AG09309 (cell line): ENCODE data around the gene CTNND2.
"Not testable (repeated sequence)": the region's sequence is repeated elsewhere in the genome, so short reads cannot be mapped to it uniquely, and the experiment has no call there.

Experiments
- DNase-seq: peaks from one replicate; pipeline ENCODE4 v3.0.0-alpha.2; 2010; ENCODE audit warnings: low read depth
- H3K4me3 ChIP-seq: 2 replicates; pipeline ENCODE4 v1.5.1; 2011; ENCODE audit warnings: mild to moderate bottlenecking, low read depth, low read length, moderate library complexity; ENCODE audit not compliant: control insufficient read depth
- CTCF ChIP-seq: IDR thresholded peaks from 2 replicates; pipeline ENCODE4 v1.5.1; 2011; ENCODE audit warnings: mild to moderate bottlenecking, low read depth, low read length, inconsistent platforms; ENCODE audit not compliant: insufficient read depth, control insufficient read depth; ENCODE audit errors: missing control alignments

The CTNND2 gene

DNA sequence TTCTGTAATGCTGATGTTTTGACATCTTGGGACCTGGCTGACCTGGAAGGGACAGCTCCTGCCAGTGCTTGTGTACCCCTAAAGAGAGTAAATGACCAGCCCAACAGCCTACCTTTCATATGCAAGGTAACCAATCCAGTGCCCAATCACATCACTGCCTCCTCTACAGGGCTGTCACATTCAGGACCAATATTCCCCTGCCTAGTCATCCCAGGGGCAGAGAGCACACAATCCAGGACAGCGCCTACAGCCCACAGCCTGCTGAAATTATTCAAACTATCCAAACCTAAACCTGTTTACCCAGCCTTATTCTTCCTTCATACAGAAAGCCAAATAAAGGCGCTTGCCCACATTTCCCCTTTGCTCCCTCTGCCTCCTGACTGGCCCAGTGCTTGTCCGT, 284.1 kb downstream of the CTNND2 start:
- no peak overlapping the region for H3K4me3 ChIP-seq
- TF ChIP-seq CTCF: no peak
- no peak for DNase-seq

GRCh38 chr5:11619339-11620024, 284.8 kb downstream of the CTNND2 start:
- DNase-seq: no peak
- TF ChIP-seq CTCF: no peak
- H3K4me3 ChIP-seq: no peak overlapping the region

DNA sequence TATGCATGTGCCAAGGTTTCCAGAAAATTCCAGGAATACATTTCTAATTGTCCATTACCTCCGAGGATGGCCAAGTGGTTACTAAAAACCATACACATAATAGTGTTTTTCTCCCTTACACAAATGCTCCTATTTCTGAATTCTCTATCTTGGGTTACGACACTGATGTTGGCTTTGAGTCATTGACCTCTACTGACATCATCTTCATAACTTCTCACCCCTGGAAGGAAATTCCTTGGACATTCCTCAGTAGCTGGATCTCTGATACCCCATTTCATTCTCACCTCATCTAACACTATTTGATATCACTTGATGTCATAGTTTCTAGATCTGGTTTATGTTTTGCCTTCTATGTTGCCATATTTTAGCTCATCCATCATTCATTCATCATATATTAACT, 287.2 kb downstream of the CTNND2 start:
- H3K4me3 ChIP-seq: no peak overlapping the region
- no peak for DNase-seq
- TF ChIP-seq CTCF: no peak

DNA sequence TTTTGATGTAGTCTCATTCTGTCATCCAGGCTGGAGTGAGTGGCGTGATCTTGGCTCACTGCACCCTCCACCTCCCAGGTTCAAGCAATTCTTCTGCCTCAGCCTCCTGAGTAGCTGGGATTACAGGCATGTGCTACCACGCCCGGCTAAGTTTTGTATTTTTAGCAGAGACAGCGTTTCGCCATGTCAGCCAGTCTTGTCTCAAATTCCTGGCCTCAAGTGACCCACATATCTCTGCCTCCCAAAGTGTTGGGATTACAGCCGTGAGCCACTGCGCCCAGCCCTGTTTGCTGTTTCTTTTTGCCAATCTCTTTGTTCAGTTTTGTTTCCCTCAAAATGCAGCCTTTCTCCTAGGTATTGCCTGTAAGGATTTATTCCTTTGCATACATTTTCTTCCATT, 287.6 kb downstream of the CTNND2 start:
- not testable (repeated sequence) for H3K4me3 ChIP-seq, DNase-seq

DNA sequence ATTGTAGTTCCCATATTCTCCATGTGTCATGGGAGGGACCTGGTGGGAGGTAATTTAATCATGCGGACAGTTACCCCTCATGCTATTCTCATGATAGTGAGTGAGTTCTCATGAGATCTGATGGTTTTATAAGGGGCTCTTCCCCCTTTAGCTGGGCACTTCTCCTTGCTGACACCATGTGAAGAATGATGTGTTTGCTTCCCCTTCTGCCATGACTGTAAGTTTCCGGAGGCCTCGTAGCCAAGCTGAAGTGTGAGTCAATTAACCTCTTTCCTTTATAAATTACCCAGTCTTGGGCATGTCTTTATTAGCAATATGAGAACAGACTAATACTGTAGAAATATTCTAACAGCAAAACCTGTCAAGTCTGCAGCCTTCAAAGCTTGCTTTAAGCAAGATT, 293.2 kb downstream of the CTNND2 start:
- no peak for DNase-seq
- H3K4me3 ChIP-seq: no peak overlapping the region
- TF ChIP-seq CTCF: no peak

GRCh38 chr5:11609570-11610303, 294.5 kb downstream of the CTNND2 start:
- no peak for TF ChIP-seq CTCF
- no peak overlapping the region for H3K4me3 ChIP-seq
- no peak for DNase-seq

- no peak for DNase-seq
- no peak for TF ChIP-seq CTCF
- H3K4me3 ChIP-seq: no peak overlapping the region
Observed at GRCh38 chr5:11608530-11608929, 295.7 kb downstream of the CTNND2 start.
